Naive B cell (primary cell): ENCODE measurements around the gene ADAMTS15. TPM values are rescaled to one million over a fixed set of nuclear protein-coding genes. Genes with fewer than 3 reads are reported as not detected.

ENCODE experiments used
- ATAC-seq, 2 donors: fragments of 150-1000 bp; cut with Tn5 transposase; 2 replicates each; pipeline ENCODE4 v1.10.0; 2021; ENCODE audit warnings: low read depth in 2 of 2, mild to moderate bottlenecking in 2 of 2, moderate library complexity in 2 of 2
- DNase-seq: peaks from one replicate; pipeline ENCODE4 v3.0.0; 2022
- H3K27ac Mint-ChIP-seq, 6 donors: one replicate each; pipeline ENCODE4 v1.8.0; 2020 to 2022; ENCODE audit warnings: mild to moderate bottlenecking in 6 of 6, mixed read lengths in 6 of 6, moderate library complexity in 5 of 6, inconsistent platforms in 2 of 6
- H3K27me3 Mint-ChIP-seq, 3 donors: one replicate each; pipeline ENCODE4 v1.8.0; 2021 to 2022; ENCODE audit warnings: mixed read lengths in 3 of 3, mild to moderate bottlenecking in 1 of 3
- H3K36me3 Mint-ChIP-seq, 2 donors: one replicate each; pipeline ENCODE4 v1.8.0; 2020 to 2022; ENCODE audit warnings: mixed read lengths in 2 of 2, inconsistent platforms in 1 of 2, mild to moderate bottlenecking in 1 of 2
- H3K4me1 Mint-ChIP-seq, 3 donors: one replicate each; pipeline ENCODE4 v1.8.0; 2020 to 2022; ENCODE audit warnings: mixed read lengths in 3 of 3, inconsistent platforms in 1 of 3, mild to moderate bottlenecking in 1 of 3, moderate library complexity in 1 of 3
- H3K4me3 Mint-ChIP-seq, 8 donors: one replicate each; pipeline ENCODE4 v1.8.0; 2020 to 2022; ENCODE audit warnings: mild to moderate bottlenecking in 8 of 8, mixed read lengths in 8 of 8, moderate library complexity in 8 of 8, inconsistent platforms in 2 of 8
- H3K9me3 Mint-ChIP-seq, 7 donors: one replicate each; pipeline ENCODE4 v1.8.0; 2020 to 2022; ENCODE audit warnings: mixed read lengths in 7 of 7, mild to moderate bottlenecking in 5 of 7, inconsistent platforms in 2 of 7, moderate library complexity in 1 of 7
- polyA plus RNA-seq, 6 donors: library from polyadenylated mRNA; unstranded; fragments of 300-500 nt; fragmentation: Illumina TruSeq; gene quantifications; one replicate each; pipeline ENCODE4 v1.2.3, GENCODE V29; 2021; ENCODE audit warnings: low read depth in 6 of 6

ADAMTS15 gene
- polyA plus RNA-seq, 6 donors from 2014 or later, result not detected

GRCh38 chr11:130451231-130452019, 3.0 kb downstream of the ADAMTS15 start:
- DNase-seq (no peak), ATAC-seq (no peak)
- no peak overlapping the region for H3K4me3 Mint-ChIP-seq
- peaks cover 3 to 8% (median 6%) of the 10 kb centered on the region in 3 donors for H3K4me1 Mint-ChIP-seq
- H3K9me3 Mint-ChIP-seq, result no peaks in the 10 kb centered on the region
- H3K36me3 Mint-ChIP-seq, result no peaks in the 10 kb centered on the region
- peaks cover 30 to 85% (median 61%) of the 10 kb centered on the region in 3 donors for H3K27me3 Mint-ChIP-seq
- H3K27ac Mint-ChIP-seq, result no peak overlapping the region

- Mint-ChIP-seq H3K9me3 (no peaks in the 10 kb centered on the region), H3K27me3 (peaks cover 25 to 78% (median 54%) of the 10 kb centered on the region in 3 donors), H3K36me3 (no peaks in the 10 kb centered on the region), H3K4me1 (peaks cover 3 to 8% (median 6%) of the 10 kb centered on the region in 3 donors), H3K27ac (no peak overlapping the region), H3K4me3 (no peak overlapping the region)
- DNase-seq (no peak), ATAC-seq (no peak)
Observed at GRCh38 chr11:130452176-130452575, 3.7 kb downstream of the ADAMTS15 start.

DNA sequence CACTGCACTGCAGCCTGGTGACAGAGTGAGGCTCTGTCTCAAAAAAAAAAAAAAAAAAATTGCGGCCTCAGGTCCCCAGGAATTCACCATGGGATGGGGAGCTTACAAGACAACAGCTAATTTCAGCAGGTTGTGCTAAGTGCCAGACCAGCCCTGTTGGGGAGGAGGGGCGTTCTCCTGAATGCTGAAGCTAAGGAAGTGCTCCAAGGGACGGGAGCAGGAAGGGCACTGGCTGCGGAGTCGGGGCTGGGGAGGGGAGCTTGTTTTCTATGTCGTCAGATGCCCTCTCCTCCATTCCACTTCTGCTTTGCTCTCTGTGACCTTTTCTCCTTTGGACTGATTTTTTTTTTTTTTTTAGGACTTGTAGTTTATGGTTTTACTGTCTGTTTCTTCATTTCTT, 4.5 kb downstream of the ADAMTS15 start:
- Mint-ChIP-seq H3K4me3 (no peak overlapping the region), H3K4me1 (peaks cover 3 to 8% (median 4%) of the 10 kb centered on the region in 3 donors), H3K9me3 (no peaks in the 10 kb centered on the region), H3K36me3 (no peaks in the 10 kb centered on the region), H3K27ac (no peak overlapping the region), H3K27me3 (peaks cover 25 to 72% (median 49%) of the 10 kb centered on the region in 3 donors)
- DNase-seq, result no peak
- ATAC-seq, result no peak

DNA sequence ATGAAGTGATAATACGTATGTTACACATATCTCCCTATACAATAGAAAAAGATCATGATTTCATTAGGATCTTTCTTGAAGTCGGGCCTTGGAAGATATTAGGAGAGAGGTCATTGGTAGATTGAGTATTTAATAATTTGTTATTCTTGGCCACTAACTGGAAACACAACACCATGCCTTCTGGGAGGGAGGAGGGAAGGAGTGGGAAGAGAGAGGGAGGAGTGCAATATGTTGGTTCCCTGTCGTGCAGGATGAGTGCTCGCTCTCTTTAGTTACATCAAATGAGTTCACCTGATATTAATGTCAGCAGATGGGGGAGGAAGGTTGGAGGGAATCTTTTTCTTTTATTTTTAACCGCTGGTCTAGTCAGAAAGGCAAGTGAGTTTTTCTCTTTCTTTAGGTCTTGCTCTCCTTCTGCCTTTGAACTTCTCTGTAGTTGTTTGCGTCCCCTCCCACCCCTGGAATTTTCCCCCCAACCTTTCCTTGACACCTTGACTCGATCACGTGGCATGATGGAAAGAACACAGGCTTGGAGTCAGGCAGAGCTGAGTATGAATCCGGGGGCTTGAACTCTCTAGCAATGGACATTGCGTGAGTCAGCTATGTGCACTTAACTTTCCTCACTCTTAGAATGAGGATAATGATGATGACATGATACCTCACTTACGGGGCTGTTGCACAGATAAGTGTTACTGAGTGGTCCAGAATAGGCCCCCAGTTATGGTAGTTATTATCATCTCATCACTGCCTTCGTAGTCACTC, 6.2 kb downstream of the ADAMTS15 start:
- no peaks in the 10 kb centered on the region for H3K36me3 Mint-ChIP-seq
- DNase-seq, result no peak
- no peaks in the 10 kb centered on the region for H3K9me3 Mint-ChIP-seq

DNA sequence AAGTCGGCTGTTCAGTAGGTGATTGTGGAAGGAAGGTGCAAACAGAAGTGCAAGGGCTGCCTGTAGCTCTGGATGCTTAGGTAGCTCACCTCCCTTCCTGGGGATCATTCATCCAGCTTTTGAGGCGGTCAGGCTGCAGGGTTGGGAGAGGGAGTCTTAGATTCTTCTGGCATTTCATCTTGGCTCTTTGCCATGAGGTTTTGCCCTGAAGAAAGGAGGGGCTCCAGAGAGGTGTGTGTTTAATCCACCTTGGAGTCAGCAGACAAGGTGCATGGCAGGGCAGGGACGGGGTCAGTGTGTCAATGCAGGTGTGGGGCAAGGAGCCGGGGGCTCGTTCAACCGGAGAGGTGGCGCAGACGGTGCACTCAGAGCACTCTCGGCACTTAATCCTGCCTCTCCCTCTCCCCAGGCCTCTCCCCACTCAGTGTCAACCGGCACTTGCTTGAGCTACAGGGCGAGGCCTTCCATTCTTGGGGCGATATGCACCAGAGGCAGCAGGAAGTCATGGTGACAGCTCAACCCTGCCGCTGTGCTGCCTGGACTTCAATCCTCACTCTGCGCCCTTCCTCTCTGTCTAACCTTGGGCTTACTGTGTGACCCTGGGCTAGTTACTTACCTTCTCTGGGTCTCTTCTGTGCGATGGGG, 7.2 kb downstream of the ADAMTS15 start:
- Mint-ChIP-seq H3K27ac (no peak overlapping the region), H3K4me3 (no peak overlapping the region), H3K27me3 (peaks cover 20 to 63% (median 37%) of the 10 kb centered on the region in 3 donors), H3K4me1 (no peaks in the 10 kb centered on the region), H3K9me3 (no peaks in the 10 kb centered on the region), H3K36me3 (no peaks in the 10 kb centered on the region)
- ATAC-seq (no peak), DNase-seq (no peak)

More for the DNA sequence above, 6.2 kb downstream of the ADAMTS15 start:
- Mint-ChIP-seq H3K27me3 (peaks cover 25 to 65% (median 44%) of the 10 kb centered on the region in 3 donors), H3K4me1 (peaks cover 0 to 4% (median 0%) of the 10 kb centered on the region in 3 donors), H3K4me3 (no peak overlapping the region), H3K27ac (no peak overlapping the region)
- no peak for ATAC-seq

GRCh38 chr11:130456286-130456685, 7.8 kb downstream of the ADAMTS15 start:
- DNase-seq (no peak), ATAC-seq (no peak)
- H3K27ac Mint-ChIP-seq, result no peak overlapping the region
- H3K4me1 Mint-ChIP-seq, result no peaks in the 10 kb centered on the region
- H3K9me3 Mint-ChIP-seq, result no peaks in the 10 kb centered on the region
- H3K36me3 Mint-ChIP-seq, result no peaks in the 10 kb centered on the region
- peaks cover 13 to 60% (median 35%) of the 10 kb centered on the region in 3 donors for H3K27me3 Mint-ChIP-seq
- H3K4me3 Mint-ChIP-seq, result no peak overlapping the region

GRCh38 chr11:130457623-130458409, 9.4 kb downstream of the ADAMTS15 start:
- DNase-seq (no peak), ATAC-seq (no peak)
- Mint-ChIP-seq H3K4me3 (no peak overlapping the region), H3K27me3 (peaks cover 7 to 51% (median 22%) of the 10 kb centered on the region in 3 donors), H3K9me3 (no peaks in the 10 kb centered on the region), H3K27ac (no peak overlapping the region), H3K36me3 (no peaks in the 10 kb centered on the region), H3K4me1 (no peaks in the 10 kb centered on the region)

DNA sequence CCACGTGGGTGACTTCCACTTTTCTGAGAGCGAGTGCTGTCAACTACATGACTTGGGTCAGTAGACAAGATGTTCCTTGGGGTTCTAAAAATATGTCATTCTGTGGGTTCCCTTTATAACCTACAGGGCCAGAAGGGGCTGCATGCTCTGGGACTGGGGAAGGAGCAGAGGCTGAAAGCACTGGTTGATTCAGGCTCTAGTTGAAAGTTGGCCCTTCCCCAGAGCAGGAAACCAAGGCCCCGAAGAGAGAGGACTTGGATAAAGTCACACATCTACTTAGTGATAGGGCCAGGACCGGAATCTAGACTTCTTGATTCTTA, 9.9 kb downstream of the ADAMTS15 start:
- Mint-ChIP-seq H3K9me3 (no peaks in the 10 kb centered on the region), H3K4me3 (no peak overlapping the region), H3K27ac (no peak overlapping the region), H3K27me3 (peaks cover 7 to 45% (median 17%) of the 10 kb centered on the region in 3 donors), H3K36me3 (no peaks in the 10 kb centered on the region), H3K4me1 (no peaks in the 10 kb centered on the region)
- no peak for ATAC-seq
- no peak for DNase-seq

DNA sequence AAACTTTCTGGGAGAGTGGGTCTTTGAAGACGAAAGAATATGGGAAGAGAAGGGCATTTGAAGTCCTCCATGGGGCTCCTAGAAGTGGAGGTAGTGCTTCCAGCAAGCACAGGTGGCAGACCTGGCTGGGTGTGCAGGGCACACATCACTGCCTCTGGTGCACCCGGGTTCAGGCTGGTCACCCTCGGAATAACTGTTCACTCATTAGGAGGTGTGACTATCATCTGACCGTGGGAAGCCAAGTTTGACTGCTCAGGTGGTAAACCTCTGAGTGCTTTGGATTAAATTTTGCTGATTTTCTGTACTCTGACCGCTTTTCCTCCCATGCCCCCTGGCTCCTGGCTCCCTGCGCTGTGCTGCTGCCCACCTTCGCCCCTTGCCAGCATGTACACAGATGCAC, 11.1 kb downstream of the ADAMTS15 start:
- no peak overlapping the region for H3K27ac Mint-ChIP-seq
- peaks cover 6 to 36% (median 6%) of the 10 kb centered on the region in 3 donors for H3K27me3 Mint-ChIP-seq
- ATAC-seq, result no peak
- H3K4me3 Mint-ChIP-seq, result no peak overlapping the region
- no peaks in the 10 kb centered on the region for H3K4me1 Mint-ChIP-seq
- no peaks in the 10 kb centered on the region for H3K9me3 Mint-ChIP-seq
- DNase-seq, result no peak
- H3K36me3 Mint-ChIP-seq, result no peaks in the 10 kb centered on the region

DNA sequence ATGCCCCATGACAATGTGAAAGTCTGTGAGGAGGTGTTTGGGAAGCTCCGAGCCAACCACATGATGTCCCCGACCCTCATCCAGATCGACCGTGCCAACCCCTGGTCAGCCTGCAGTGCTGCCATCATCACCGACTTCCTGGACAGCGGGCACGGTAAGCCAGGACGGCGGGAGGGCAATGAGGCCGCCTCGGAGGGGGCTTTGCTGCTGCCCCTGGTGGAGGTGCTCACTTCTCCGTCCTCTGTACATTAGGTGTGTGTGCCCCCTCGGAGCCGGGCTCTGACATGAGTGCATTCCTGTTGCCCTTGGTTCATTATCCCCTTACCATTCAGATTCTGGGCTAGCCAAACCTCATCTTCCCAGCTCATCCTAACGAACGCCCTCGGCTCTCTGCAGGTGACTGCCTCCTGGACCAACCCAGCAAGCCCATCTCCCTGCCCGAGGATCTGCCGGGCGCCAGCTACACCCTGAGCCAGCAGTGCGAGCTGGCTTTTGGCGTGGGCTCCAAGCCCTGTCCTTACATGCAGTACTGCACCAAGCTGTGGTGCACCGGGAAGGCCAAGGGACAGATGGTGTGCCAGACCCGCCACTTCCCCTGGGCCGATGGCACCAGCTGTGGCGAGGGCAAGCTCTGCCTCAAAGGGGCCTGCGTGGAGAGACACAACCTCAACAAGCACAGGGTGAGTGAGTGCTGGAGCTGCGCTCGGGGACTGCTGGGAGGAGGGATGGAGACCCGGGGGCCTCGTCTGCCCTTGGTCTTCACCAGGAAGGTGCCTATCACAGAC, 13.8 kb downstream of the ADAMTS15 start:
- Mint-ChIP-seq H3K27ac (peak overlapping the region in 1 of 6 donors; percentile 48), H3K4me3 (no peak overlapping the region), H3K36me3 (no peaks in the 10 kb centered on the region), H3K27me3 (peaks cover 6 to 16% (median 6%) of the 10 kb centered on the region in 3 donors), H3K4me1 (no peaks in the 10 kb centered on the region), H3K9me3 (no peaks in the 10 kb centered on the region)
- DNase-seq (no peak), ATAC-seq (no peak)

DNA sequence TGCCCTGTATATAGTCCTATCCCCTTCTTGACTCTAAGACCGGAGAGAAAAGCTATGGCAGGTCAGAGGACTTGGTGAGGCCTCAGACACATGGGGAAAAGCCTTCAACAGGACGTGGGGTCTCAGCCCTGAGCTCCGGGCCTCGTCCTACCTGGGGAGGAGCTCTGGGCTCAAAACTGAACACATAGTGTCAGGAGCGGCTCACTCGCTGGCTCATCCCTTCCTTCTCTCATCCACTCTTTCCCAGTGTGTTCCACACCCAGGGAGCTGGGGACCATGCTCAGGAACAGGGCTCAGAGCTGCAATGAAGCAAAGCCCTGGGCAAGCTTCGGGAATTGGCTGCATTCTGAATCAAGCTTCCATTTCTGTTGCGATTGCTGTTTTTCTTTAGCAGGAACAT, 14.5 kb downstream of the ADAMTS15 start:
- H3K4me3 Mint-ChIP-seq, result no peak overlapping the region
- no peak for DNase-seq

GRCh38 chr11:130464291-130464812, 15.9 kb downstream of the ADAMTS15 start:
- Mint-ChIP-seq H3K36me3 (no peaks in the 10 kb centered on the region), H3K4me1 (no peaks in the 10 kb centered on the region), H3K9me3 (no peaks in the 10 kb centered on the region), H3K27ac (peak overlapping the region in 1 of 6 donors; percentile 22), H3K4me3 (no peak overlapping the region), H3K27me3 (peaks cover 6 to 15% (median 6%) of the 10 kb centered on the region in 3 donors)
- ATAC-seq, result no peak
- no peak for DNase-seq

More for the DNA sequence above, 14.5 kb downstream of the ADAMTS15 start:
- peaks cover 6 to 16% (median 6%) of the 10 kb centered on the region in 3 donors for H3K27me3 Mint-ChIP-seq
- H3K4me1 Mint-ChIP-seq, result no peaks in the 10 kb centered on the region
- no peaks in the 10 kb centered on the region for H3K9me3 Mint-ChIP-seq
- no peak for ATAC-seq
- no peak overlapping the region for H3K27ac Mint-ChIP-seq
- H3K36me3 Mint-ChIP-seq, result no peaks in the 10 kb centered on the region
